ENCODE measurements around the gene MMP24OS.
A peak's percentile ranks its signal among the peaks of the same experiment; 100 is the strongest.

The MMP24OS gene

GRCh38 chr20:35305682-35306556 is 28.0 kb upstream of the MMP24OS start:
- peak; percentile 30 for DNase-seq

- DNase-seq = no peak
Observed at GRCh38 chr20:35304956-35305355, 27.0 kb upstream of the MMP24OS start.

GRCh38 chr20:35303735-35304491 is 26.0 kb upstream of the MMP24OS start:
- peak; percentile 77 for DNase-seq

- no peak for DNase-seq
Observed at GRCh38 chr20:35303382-35303734, 25.4 kb upstream of the MMP24OS start.

GRCh38 chr20:35302421-35303335 is 24.8 kb upstream of the MMP24OS start:
- no peak for DNase-seq

GRCh38 chr20:35301426-35301825 is 23.5 kb upstream of the MMP24OS start:
- no peak for DNase-seq

GRCh38 chr20:35300469-35301262 is 22.7 kb upstream of the MMP24OS start:
- DNase-seq = no peak

- DNase-seq = no peak
Observed at GRCh38 chr20:35299780-35300179, 21.9 kb upstream of the MMP24OS start.

GRCh38 chr20:35298264-35298663 is 20.3 kb upstream of the MMP24OS start:
- no peak for DNase-seq

- DNase-seq = no peak
Observed at GRCh38 chr20:35297740-35298139, 19.8 kb upstream of the MMP24OS start.

- no peak for DNase-seq
Observed at GRCh38 chr20:35297155-35297554, 19.2 kb upstream of the MMP24OS start.

GRCh38 chr20:35296101-35296554 is 18.2 kb upstream of the MMP24OS start:
- no peak for DNase-seq

GRCh38 chr20:35295674-35296073 is 17.8 kb upstream of the MMP24OS start:
- DNase-seq = no peak

GRCh38 chr20:35295058-35295457 is 17.1 kb upstream of the MMP24OS start:
- DNase-seq = no peak

GRCh38 chr20:35294293-35294685 is 16.4 kb upstream of the MMP24OS start:
- no peak for DNase-seq

- no peak for DNase-seq
Observed at GRCh38 chr20:35293303-35294292, 15.7 kb upstream of the MMP24OS start.

- no peak for DNase-seq
Observed at GRCh38 chr20:35292504-35293285, 14.8 kb upstream of the MMP24OS start.

- DNase-seq = no peak
Observed at GRCh38 chr20:35291654-35292503, 14.0 kb upstream of the MMP24OS start, which contains the start of gene FAM83C. Gene FAM83C, minus strand, starts transcription at chr20:35292425. Its CDS starts 121 bp downstream, at chr20:35292304.

GRCh38 chr20:35290887-35291417 is 13.0 kb upstream of the MMP24OS start:
- DNase-seq = no peak
